CD4-positive, alpha-beta memory T cell (primary cell): ENCODE measurements around the gene STMP1. TPM values are rescaled to one million over a fixed set of nuclear protein-coding genes. Genes with fewer than 3 reads are reported as not detected.

Experiments
- CTCF ChIA-PET: fragments of 350-600 bp; sonication (Branson Sonifier 250); formaldehyde crosslinking; loops from one replicate; lab custom pipeline; 2021; ENCODE audit warnings: inconsistent platforms; ENCODE audit not compliant: partially characterized antibody; lab: Charles Lee
- POLR2A ChIA-PET: fragments of 350-600 bp; sonication (Branson Sonifier 250); formaldehyde crosslinking; loops from one replicate; lab custom pipeline; 2021; ENCODE audit not compliant: partially characterized antibody; lab: Charles Lee
- DNase-seq, 5 donors: peaks; one replicate each; pipeline versions ENCODE4 v3.0.0 to v3.0.0-alpha.2; 2020 to 2022; ENCODE audit warnings: mixed read lengths in 1 of 5
- H3K27ac ChIP-seq: one replicate; pipeline ENCODE4 v1.7.0; 2013; ENCODE audit warnings: low read depth, low read length
- H3K27me3 ChIP-seq: 2 replicates; pipeline ENCODE4 v1.7.0; 2013; ENCODE audit warnings: mild to moderate bottlenecking, low read length, moderate library complexity; ENCODE audit not compliant: insufficient read depth
- H3K36me3 ChIP-seq: 2 replicates; pipeline ENCODE4 v1.7.0; 2013; ENCODE audit warnings: mild to moderate bottlenecking, low read length, moderate library complexity; ENCODE audit not compliant: insufficient read depth
- H3K4me1 ChIP-seq: 2 replicates; pipeline ENCODE4 v1.7.0; 2013; ENCODE audit warnings: mild to moderate bottlenecking, low read length, moderate library complexity; ENCODE audit not compliant: insufficient read depth
- H3K4me3 ChIP-seq, 2 donors: one replicate each; pipeline ENCODE4 v1.7.0; 2013; ENCODE audit warnings: low read length in 2 of 2, mild to moderate bottlenecking in 1 of 2
- H3K9me3 ChIP-seq, 2 donors: one replicate each; pipeline ENCODE4 v1.7.0; 2013; ENCODE audit warnings: low read length in 2 of 2, control low read depth in 1 of 2; ENCODE audit not compliant: control insufficient read depth in 1 of 2
- H3K27ac Mint-ChIP-seq, 7 donors: one replicate each; pipeline ENCODE4 v1.8.0; 2020 to 2021; ENCODE audit warnings: mixed read lengths in 7 of 7, mild to moderate bottlenecking in 6 of 7, inconsistent platforms in 3 of 7, moderate library complexity in 3 of 7
- H3K27me3 Mint-ChIP-seq, 2 donors: one replicate each; pipeline ENCODE4 v1.8.0; 2020 to 2021; ENCODE audit warnings: mixed read lengths in 2 of 2
- H3K36me3 Mint-ChIP-seq, 2 donors: one replicate each; pipeline ENCODE4 v1.8.0; 2020 to 2021; ENCODE audit warnings: mixed read lengths in 2 of 2, inconsistent platforms in 1 of 2, mild to moderate bottlenecking in 1 of 2
- H3K4me1 Mint-ChIP-seq, 4 donors: one replicate each; pipeline ENCODE4 v1.8.0; 2020 to 2021; ENCODE audit warnings: mixed read lengths in 4 of 4, mild to moderate bottlenecking in 1 of 4
- H3K4me3 Mint-ChIP-seq, 8 donors: one replicate each; pipeline ENCODE4 v1.8.0; 2020 to 2021; ENCODE audit warnings: mixed read lengths in 8 of 8, mild to moderate bottlenecking in 7 of 8, moderate library complexity in 6 of 8, inconsistent platforms in 3 of 8
- H3K9me3 Mint-ChIP-seq, 8 donors: one replicate each; pipeline ENCODE4 v1.8.0; 2020 to 2021; ENCODE audit warnings: mixed read lengths in 8 of 8, mild to moderate bottlenecking in 5 of 8, inconsistent platforms in 3 of 8, moderate library complexity in 1 of 8
- intact Hi-C: fragments of 100-400 bp; cut with micrococcal nuclease; formaldehyde crosslinking; loops from one replicate; pipeline ENCODE4 v1.15.1; 2023
- polyA plus RNA-seq, 2 donors: library from polyadenylated mRNA; unstranded; fragments of 300-500 nt; fragmentation: Illumina TruSeq; gene quantifications; one replicate each; pipeline ENCODE4 v1.2.3, GENCODE V29; 2021
- total RNA-seq, 2 experiments: library from RNA; stranded (reverse); gene quantifications; one replicate each; pipeline ENCODE4 v1.2.3, GENCODE V29; 2021

The STMP1 gene
- total and polyA plus RNA-seq, 4 experiments from 2014 or later = 29.5 to 59.2 (median 37.0) TPM

GRCh38 chr7:135718794-135719437 lies 56.6 kb downstream of the STMP1 start:
- H3K36me3 Mint-ChIP-seq = no peaks in the 10 kb centered on the region
- POLR2A ChIA-PET = no interaction called here
- Histone ChIP-seq H3K27ac (no peak overlapping the region), H3K36me3 (no peaks in the 10 kb centered on the region), H3K9me3 (no peaks in the 10 kb centered on the region), H3K27me3 (no peaks in the 10 kb centered on the region), H3K4me3 (no peak overlapping the region), H3K4me1 (no peaks in the 10 kb centered on the region)
- DNase-seq = no peak
- no peak overlapping the region for H3K4me3 Mint-ChIP-seq
- peaks cover 6 to 12% of the 10 kb centered on the region in 2 donors for H3K27me3 Mint-ChIP-seq
- intact Hi-C loops = no loop called here
- H3K9me3 Mint-ChIP-seq = no peaks in the 10 kb centered on the region
- no peak overlapping the region for H3K27ac Mint-ChIP-seq
- no peaks in the 10 kb centered on the region for H3K4me1 Mint-ChIP-seq
- CTCF ChIA-PET = no interaction called here

- no peak overlapping the region for H3K27ac Mint-ChIP-seq
- H3K4me3 ChIP-seq = no peak overlapping the region
- ChIA-PET POLR2A (no interaction called here), CTCF (no interaction called here)
- H3K36me3 ChIP-seq = no peaks in the 10 kb centered on the region
- H3K9me3 Mint-ChIP-seq = no peaks in the 10 kb centered on the region
- no peak overlapping the region for H3K4me3 Mint-ChIP-seq
- no peaks in the 10 kb centered on the region for H3K9me3 ChIP-seq
- no peaks in the 10 kb centered on the region for H3K4me1 ChIP-seq
- H3K4me1 Mint-ChIP-seq = no peaks in the 10 kb centered on the region
- H3K27ac ChIP-seq = no peak overlapping the region
- peaks cover 6 to 14% of the 10 kb centered on the region in 2 donors for H3K27me3 Mint-ChIP-seq
- intact Hi-C loops = no loop called here
- no peaks in the 10 kb centered on the region for H3K27me3 ChIP-seq
- H3K36me3 Mint-ChIP-seq = no peaks in the 10 kb centered on the region
- no peak for DNase-seq
These were observed 57.4 kb downstream of the STMP1 start for GRCh38 chr7:135719688-135720087.

GRCh38 chr7:135721198-135721820 lies 59.0 kb downstream of the STMP1 start:
- CTCF ChIA-PET = interaction anchor here (2.1 kb wide), 1 partner anchor 10 kb away, joined by 9 read pairs; no protein-coding TSS in a partner anchor
- Histone ChIP-seq H3K27me3 (no peaks in the 10 kb centered on the region), H3K4me1 (no peaks in the 10 kb centered on the region), H3K36me3 (no peaks in the 10 kb centered on the region), H3K9me3 (no peaks in the 10 kb centered on the region), H3K4me3 (no peak overlapping the region), H3K27ac (no peak overlapping the region)
- POLR2A ChIA-PET = no interaction called here
- no peaks in the 10 kb centered on the region for H3K36me3 Mint-ChIP-seq
- DNase-seq = no peak
- H3K9me3 Mint-ChIP-seq = no peaks in the 10 kb centered on the region
- no peaks in the 10 kb centered on the region for H3K4me1 Mint-ChIP-seq
- H3K4me3 Mint-ChIP-seq = no peak overlapping the region
- intact Hi-C loops = no loop called here
- peaks cover 16 to 17% of the 10 kb centered on the region in 2 donors for H3K27me3 Mint-ChIP-seq
- H3K27ac Mint-ChIP-seq = no peak overlapping the region

GRCh38 chr7:135723411-135723810 lies 61.1 kb downstream of the STMP1 start:
- H3K36me3 ChIP-seq = no peaks in the 10 kb centered on the region
- CTCF ChIA-PET = no interaction called here

More at GRCh38 chr7:135723411-135723810, 61.1 kb downstream of the STMP1 start:
- Mint-ChIP-seq H3K4me1 (no peaks in the 10 kb centered on the region), H3K36me3 (no peaks in the 10 kb centered on the region), H3K27me3 (peaks cover 9 to 17% of the 10 kb centered on the region in 2 donors), H3K9me3 (no peaks in the 10 kb centered on the region), H3K27ac (no peak overlapping the region), H3K4me3 (no peak overlapping the region)
- intact Hi-C loops = no loop called here
- no peak for DNase-seq
- Histone ChIP-seq H3K27ac (no peak overlapping the region), H3K4me3 (no peak overlapping the region), H3K4me1 (no peaks in the 10 kb centered on the region), H3K9me3 (no peaks in the 10 kb centered on the region), H3K27me3 (no peaks in the 10 kb centered on the region)
- POLR2A ChIA-PET = no interaction called here

Other genes with a start within 250 kb of the STMP1 start
- 10 to 100 TPM; 33.9 to 35.0 TPM for gene CNOT4, start 152.4 kb upstream of the STMP1 start, total RNA-seq
- gene CNOT4, start 152.4 kb upstream of the STMP1 start, polyA plus RNA-seq = 10 to 100 TPM; 11.1 to 18.6 TPM
- 10 to 100 TPM; 67.7 to 73.8 TPM for gene NUP205, start 104.6 kb upstream of the STMP1 start, total RNA-seq
- 10 to 100 TPM; 29.2 to 31.4 TPM for gene NUP205, start 104.6 kb upstream of the STMP1 start, polyA plus RNA-seq
- not detected for gene SLC13A4, start 65.7 kb downstream of the STMP1 start, total RNA-seq
- gene SLC13A4, start 65.7 kb downstream of the STMP1 start, polyA plus RNA-seq = under 1 TPM in 1 of 2 donors, not detected in 1; 0.52 TPM
- gene FAM180A, start 86.3 kb downstream of the STMP1 start, total RNA-seq = not detected
- gene FAM180A, start 86.3 kb downstream of the STMP1 start, polyA plus RNA-seq = not detected